ENCODE measurements around the gene RSU1. TPM values are rescaled to one million over a fixed set of nuclear protein-coding genes. Genes with fewer than 3 reads are reported as not detected.

The RSU1 gene
- total and polyA plus RNA-seq, 10 of the 15 experiments (the other 5 are each of a cell fraction or from before 2014, with no cell fraction given), result 49.2 to 139 (median 81.3) TPM

DNA sequence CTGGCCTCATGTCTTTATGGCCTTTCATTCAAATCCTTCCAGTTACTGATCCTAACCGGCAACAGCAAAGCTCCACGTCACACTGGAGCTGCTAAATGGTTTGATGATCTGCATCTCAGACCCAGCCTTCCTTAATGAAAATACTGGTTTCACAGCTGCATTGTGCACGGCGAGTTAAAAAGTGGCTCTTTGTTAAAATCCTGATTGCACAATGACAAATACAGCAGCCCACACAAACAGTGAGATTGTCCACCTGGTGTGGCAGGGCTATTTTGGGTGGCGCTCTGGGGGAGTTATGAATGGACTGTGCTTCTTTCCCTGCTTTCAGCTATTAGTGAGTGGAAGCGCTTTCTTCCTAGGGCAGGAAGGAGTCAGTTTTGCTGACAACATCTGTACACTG lies 232.1 kb downstream of the RSU1 start (continued):
- TF ChIP-seq USF1 (IDR thresholded peaks at IDR 0.05; ENCODE audit: borderline replicate concordance, extremely low read length, insufficient read depth, low read depth, low read length), result no peak
- 0 out of 2 replicates have a peak, but pooled peaks have one; percentile 53 for TF ChIP-seq MTA2 (IDR thresholded peaks at IDR 0.05; ENCODE audit: low read depth)
- no peak for TF ChIP-seq NRF1 (conservative IDR thresholded peaks at IDR 0.05; ENCODE audit: low read depth, low read length)
- TF ChIP-seq CEBPB (IDR thresholded peaks at IDR 0.05; ENCODE audit: borderline replicate concordance in 1 of 2, low read depth in 2 of 2, low read length in 2 of 2), result peak in 1 of 2 experiments; percentile 81; a peak in 1 of 4 replicates
- TF ChIP-seq ZNF217 (IDR thresholded peaks at IDR 0.05), result no peak
- no peak for TF ChIP-seq NR2C1 (IDR thresholded peaks at IDR 0.05)
- no peak for TF ChIP-seq RCOR1 (conservative IDR thresholded peaks at IDR 0.05; ENCODE audit: low read depth, low read length)
- TF ChIP-seq MYB (IDR thresholded peaks at IDR 0.05; ENCODE audit: borderline replicate concordance, low read depth, low read length), result no peak
- TF ChIP-seq HDAC6 (IDR thresholded peaks at IDR 0.05; ENCODE audit: unreplicated experiment), result no peak
- TF ChIP-seq TARDBP (IDR thresholded peaks at IDR 0.05; ENCODE audit: borderline replicate concordance), result no peak
- TF ChIP-seq POLR2AphosphoS2 (IDR thresholded peaks at IDR 0.05; ENCODE audit: low read depth, low read length), result no peak
- no peak for TF ChIP-seq NKRF (conservative IDR thresholded peaks at IDR 0.05)
- no peak for TF ChIP-seq TAF1 (IDR thresholded peaks at IDR 0.05; ENCODE audit: borderline replicate concordance, low read depth, low read length)
- TF ChIP-seq CHD1 (IDR thresholded peaks at IDR 0.05; ENCODE audit: low read depth, low read length), result no peak
- no peak for TF ChIP-seq RFX5 (IDR thresholded peaks at IDR 0.05; ENCODE audit: low read depth, low read length)
- TF ChIP-seq DPF2 (IDR thresholded peaks at IDR 0.05), result peak; percentile 39; the same call in 1 of the 2 replicates
- no peak for TF ChIP-seq STAT1 (conservative IDR thresholded peaks at IDR 0.05)
- no peak for TF ChIP-seq SUPT20H (IDR thresholded peaks at IDR 0.05; ENCODE audit: borderline replicate concordance, control insufficient read depth, low read depth, low read length)
- TF ChIP-seq, protein P1, sequence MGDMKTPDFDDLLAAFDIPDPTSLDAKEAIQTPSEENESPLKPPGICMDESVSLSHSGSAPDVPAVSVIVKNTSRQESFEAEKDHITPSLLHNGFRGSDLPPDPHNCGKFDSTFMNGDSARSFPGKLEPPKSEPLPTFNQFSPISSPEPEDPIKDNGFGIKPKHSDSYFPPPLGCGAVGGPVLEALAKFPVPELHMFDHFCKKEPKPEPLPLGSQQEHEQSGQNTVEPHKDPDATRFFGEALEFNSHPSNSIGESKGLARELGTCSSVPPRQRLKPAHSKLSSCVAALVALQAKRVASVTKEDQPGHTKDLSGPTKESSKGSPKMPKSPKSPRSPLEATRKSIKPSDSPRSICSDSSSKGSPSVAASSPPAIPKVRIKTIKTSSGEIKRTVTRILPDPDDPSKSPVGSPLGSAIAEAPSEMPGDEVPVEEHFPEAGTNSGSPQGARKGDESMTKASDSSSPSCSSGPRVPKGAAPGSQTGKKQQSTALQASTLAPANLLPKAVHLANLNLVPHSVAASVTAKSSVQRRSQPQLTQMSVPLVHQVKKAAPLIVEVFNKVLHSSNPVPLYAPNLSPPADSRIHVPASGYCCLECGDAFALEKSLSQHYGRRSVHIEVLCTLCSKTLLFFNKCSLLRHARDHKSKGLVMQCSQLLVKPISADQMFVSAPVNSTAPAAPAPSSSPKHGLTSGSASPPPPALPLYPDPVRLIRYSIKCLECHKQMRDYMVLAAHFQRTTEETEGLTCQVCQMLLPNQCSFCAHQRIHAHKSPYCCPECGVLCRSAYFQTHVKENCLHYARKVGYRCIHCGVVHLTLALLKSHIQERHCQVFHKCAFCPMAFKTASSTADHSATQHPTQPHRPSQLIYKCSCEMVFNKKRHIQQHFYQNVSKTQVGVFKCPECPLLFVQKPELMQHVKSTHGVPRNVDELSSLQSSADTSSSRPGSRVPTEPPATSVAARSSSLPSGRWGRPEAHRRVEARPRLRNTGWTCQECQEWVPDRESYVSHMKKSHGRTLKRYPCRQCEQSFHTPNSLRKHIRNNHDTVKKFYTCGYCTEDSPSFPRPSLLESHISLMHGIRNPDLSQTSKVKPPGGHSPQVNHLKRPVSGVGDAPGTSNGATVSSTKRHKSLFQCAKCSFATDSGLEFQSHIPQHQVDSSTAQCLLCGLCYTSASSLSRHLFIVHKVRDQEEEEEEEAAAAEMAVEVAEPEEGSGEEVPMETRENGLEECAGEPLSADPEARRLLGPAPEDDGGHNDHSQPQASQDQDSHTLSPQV (IDR thresholded peaks at IDR 0.05), result no peak
- TF ChIP-seq SUZ12 (IDR thresholded peaks at IDR 0.05; ENCODE audit: unreplicated experiment), result no peak
- TF ChIP-seq ZNF207 (IDR thresholded peaks at IDR 0.05; ENCODE audit: borderline replicate concordance), result no peak
- peak; percentile 96 for TF ChIP-seq EED (IDR thresholded peaks at IDR 0.05; ENCODE audit: low read depth)
- TF ChIP-seq ZZZ3 (IDR thresholded peaks at IDR 0.05; ENCODE audit: control insufficient read depth, insufficient read length, low read depth), result no peak
- TF ChIP-seq EZH2 (IDR thresholded peaks at IDR 0.05; ENCODE audit: borderline replicate concordance, control insufficient read depth, low read depth, low read length), result no peak
- no peak for TF ChIP-seq SIN3A (IDR thresholded peaks at IDR 0.05; ENCODE audit: low read depth, low read length)
- TF ChIP-seq MXI1 (IDR thresholded peaks at IDR 0.05; ENCODE audit: low read depth, low read length), result no peak
